IMR-90 (cell line): Measurements from ENCODE around the gene MMP14. TPM values are rescaled to one million over a fixed set of nuclear protein-coding genes. Genes with fewer than 3 reads are reported as not detected.

ENCODE experiments used
- ATAC-seq: fragments of 200-7000 bp; cut with Tn5 transposase; 2 replicates; pipeline ENCODE4 v1.9.1; 2020; ENCODE audit warnings: low read depth, mild to moderate bottlenecking, moderate library complexity
- BruUV-seq: library from RNA; stranded (reverse); fragments of 400-500 nt; replicated peaks from 2 replicates; lab custom pipeline; 2021; lab: Mats Ljungman, UMichigan
- CTCF ChIA-PET: fragments of 300-600 bp; formaldehyde crosslinking; extraction: SDS; loops from one replicate; lab custom pipeline; 2021; ENCODE audit warnings: antibody characterized with exemption; lab: Yijun Ruan, JAX
- POLR2A ChIA-PET: fragments of 300-600 bp; sonication (Branson Sonifier 250); formaldehyde crosslinking; loops from one replicate; lab custom pipeline; 2022; ENCODE audit warnings: antibody characterized with exemption; ENCODE audit not compliant: unreplicated experiment; lab: Charles Lee
- DNase-seq: peaks from one replicate; pipeline ENCODE4 v3.0.0; 2013
- H2AFZ ChIP-seq: replicated peaks from 2 replicates; pipeline ENCODE3; 2013; ENCODE audit warnings: low read length, mild to moderate bottlenecking; ENCODE audit not compliant: poor library complexity
- H2AK5ac ChIP-seq: 2 replicates; pipeline ENCODE4 v1.6.1; 2013; ENCODE audit warnings: low read depth, low read length, inconsistent platforms
- H2AK9ac ChIP-seq: replicated peaks from 2 replicates; pipeline ENCODE3; 2013; ENCODE audit warnings: mild to moderate bottlenecking, low read depth, low read length, moderate library complexity; ENCODE audit not compliant: poor library complexity
- H2BK120ac ChIP-seq: 2 replicates; pipeline ENCODE4 v1.6.1; 2013; ENCODE audit warnings: low read depth, low read length, inconsistent platforms
- H2BK15ac ChIP-seq: 3 replicates; pipeline ENCODE4 v1.6.1; 2013; ENCODE audit warnings: low read depth, low read length, inconsistent platforms
- H2BK20ac ChIP-seq: 2 replicates; pipeline ENCODE4 v1.6.1; 2013; ENCODE audit warnings: low read depth, mild to moderate bottlenecking, inconsistent platforms, low read length, moderate library complexity
- H2BK5ac ChIP-seq: 2 replicates; pipeline ENCODE4 v1.6.1; 2013; ENCODE audit warnings: mild to moderate bottlenecking, low read depth, low read length, inconsistent platforms; ENCODE audit not compliant: poor library complexity, severe bottlenecking
- H3K14ac ChIP-seq: replicated peaks from 2 replicates; pipeline ENCODE4 v1.6.1; 2013; ENCODE audit warnings: low read depth, low read length, inconsistent platforms
- H3K18ac ChIP-seq: 2 replicates; pipeline ENCODE4 v1.6.1; 2013; ENCODE audit warnings: low read depth, low read length, control low read depth
- H3K23ac ChIP-seq: 2 replicates; pipeline ENCODE4 v1.6.1; 2013; ENCODE audit warnings: low read depth, low read length, inconsistent platforms
- H3K27ac ChIP-seq: 2 replicates; pipeline ENCODE4 v1.5.1; 2013; ENCODE audit warnings: mild to moderate bottlenecking, control low read depth, low read length; ENCODE audit not compliant: insufficient read depth
- H3K27me3 ChIP-seq: 2 replicates; pipeline ENCODE4 v1.6.1; 2013; ENCODE audit warnings: low read length; ENCODE audit not compliant: control insufficient read depth, insufficient read depth
- H3K36me3 ChIP-seq: 2 replicates; pipeline ENCODE4 v1.6.1; 2013; ENCODE audit warnings: low read length, mixed read lengths; ENCODE audit not compliant: control insufficient read depth, insufficient read depth
- H3K4ac ChIP-seq: 2 replicates; pipeline ENCODE4 v1.6.1; 2013; ENCODE audit warnings: low read depth, low read length, inconsistent platforms
- H3K4me1 ChIP-seq: 2 replicates; pipeline ENCODE4 v1.6.1; 2013; ENCODE audit warnings: low read length, mixed read lengths; ENCODE audit not compliant: control insufficient read depth, insufficient read depth
- H3K4me2 ChIP-seq: 2 replicates; pipeline ENCODE4 v1.6.1; 2013; ENCODE audit warnings: low read depth, mild to moderate bottlenecking, control low read depth, low read length, moderate library complexity
- H3K4me3 ChIP-seq: 2 replicates; pipeline ENCODE4 v1.5.1; 2013; ENCODE audit warnings: low read depth, mild to moderate bottlenecking, control low read depth, low read length, moderate library complexity; ENCODE audit not compliant: insufficient read depth
- H3K56ac ChIP-seq: 2 replicates; pipeline ENCODE4 v1.6.1; 2013; ENCODE audit warnings: low read length, inconsistent platforms; ENCODE audit not compliant: insufficient read depth; ENCODE audit errors: extremely low read depth
- H3K79me1 ChIP-seq, 2 experiments: 2 replicates each; pipeline ENCODE4 v1.6.1; 2013; ENCODE audit warnings: low read length in 2 of 2, inconsistent platforms in 1 of 2, low read depth in 1 of 2
- H3K9ac ChIP-seq: 2 replicates; pipeline ENCODE4 v1.6.1; 2013; ENCODE audit warnings: low read depth, low read length, control low read depth
- H3K9me1 ChIP-seq: 2 replicates; pipeline ENCODE4 v1.6.1; 2013; ENCODE audit warnings: low read length, inconsistent platforms; ENCODE audit not compliant: insufficient read depth
- H3K9me3 ChIP-seq: 2 replicates; pipeline ENCODE4 v1.6.1; 2013; ENCODE audit warnings: low read length; ENCODE audit not compliant: control insufficient read depth, insufficient read depth
- H4K20me1 ChIP-seq: 2 replicates; pipeline ENCODE4 v1.6.1; 2013; ENCODE audit warnings: low read length, inconsistent platforms; ENCODE audit not compliant: insufficient read depth
- H4K5ac ChIP-seq: 2 replicates; pipeline ENCODE4 v1.6.1; 2013; ENCODE audit warnings: mild to moderate bottlenecking, low read depth, low read length, control low read depth
- H4K8ac ChIP-seq, 2 experiments: 2 replicates each; pipeline ENCODE4 v1.6.1; 2013; ENCODE audit warnings: low read depth in 2 of 2, low read length in 2 of 2, control low read depth in 1 of 2, inconsistent platforms in 1 of 2
- H4K91ac ChIP-seq: 2 replicates; pipeline ENCODE4 v1.6.1; 2013; ENCODE audit warnings: low read depth, low read length, inconsistent platforms; ENCODE audit not compliant: insufficient read depth
- CEBPB ChIP-seq: IDR thresholded peaks from 2 replicates; pipeline ENCODE4 v1.6.1; 2012; ENCODE audit warnings: low read depth, low read length, improper control_type of control experiment
- MAFK ChIP-seq: IDR thresholded peaks from 2 replicates; pipeline ENCODE4 v1.6.1; 2012; ENCODE audit warnings: low read depth, low read length, improper control_type of control experiment
- MAZ ChIP-seq: IDR thresholded peaks from 2 replicates; pipeline ENCODE4 v1.6.1; 2012; ENCODE audit warnings: low read depth, mild to moderate bottlenecking, low read length, improper control_type of control experiment, moderate library complexity, borderline replicate concordance
- NFE2L2 ChIP-seq: fragments of 150-350 bp; IDR thresholded peaks from 2 replicates; pipeline ENCODE4 v1.6.1; 2016; ENCODE audit warnings: low read depth, mild to moderate bottlenecking, low read length
- RCOR1 ChIP-seq: IDR thresholded peaks from 2 replicates; pipeline ENCODE4 v1.6.1; 2012; ENCODE audit warnings: mild to moderate bottlenecking, low read length, improper control_type of control experiment; ENCODE audit not compliant: insufficient replicate concordance
- SMC3 ChIP-seq: fragments of 150-350 bp; IDR thresholded peaks from 2 replicates; pipeline ENCODE4 v1.6.1; 2016; ENCODE audit warnings: low read depth, mild to moderate bottlenecking, antibody characterized with exemption, low read length, moderate library complexity
- WGBS, 2 experiments: methylation state at CpG; one replicate each; pipeline versions ENCODE4 v1.1.5 to v1.1.7; 2013; ENCODE audit warnings: missing lambda C conversion rate in 2 of 2; ENCODE audit not compliant: insufficient read length in 1 of 2; ENCODE audit errors: extremely low coverage in 2 of 2; 5-methylcytosine and 5-hydroxymethylcytosine counted together
- dilution Hi-C: fragments of 300-500 bp; cut with HindIII; formaldehyde crosslinking; loops from one replicate; pipeline ENCODE4 v1.14.3; 2018; ENCODE audit warnings: low sequenced_read_pairs; ENCODE audit not compliant: unreplicated experiment
- in situ Hi-C: fragments of 300-500 bp; cut with MboI; formaldehyde crosslinking; loops from 3 replicates; pipeline ENCODE4 v1.14.3; 2019; ENCODE audit warnings: low sequenced_read_pairs, inconsistent platforms, mixed read lengths
- intact Hi-C: fragments of 100-400 bp; cut with micrococcal nuclease; formaldehyde crosslinking; loops from 2 replicates; pipeline ENCODE4 v1.10.0; 2022
- polyA plus RNA-seq, 3 experiments: library from polyadenylated mRNA; depleted of rRNA; stranded (reverse); fragments of >200 nt; gene quantifications; 2 replicates each; pipeline ENCODE4 v1.2.3, GENCODE V29; 2012; ENCODE audit warnings: low replicate concordance in 1 of 3
- total RNA-seq: library from RNA; depleted of rRNA; stranded (reverse); fragments of >200 nt; gene quantifications from 2 replicates; pipeline ENCODE4 v1.2.3, GENCODE V29; 2012

Gene MMP14
- total and polyA plus RNA-seq, 2 of the 4 experiments (the other 2 are of a cell fraction): 156 to 315 TPM

DNA sequence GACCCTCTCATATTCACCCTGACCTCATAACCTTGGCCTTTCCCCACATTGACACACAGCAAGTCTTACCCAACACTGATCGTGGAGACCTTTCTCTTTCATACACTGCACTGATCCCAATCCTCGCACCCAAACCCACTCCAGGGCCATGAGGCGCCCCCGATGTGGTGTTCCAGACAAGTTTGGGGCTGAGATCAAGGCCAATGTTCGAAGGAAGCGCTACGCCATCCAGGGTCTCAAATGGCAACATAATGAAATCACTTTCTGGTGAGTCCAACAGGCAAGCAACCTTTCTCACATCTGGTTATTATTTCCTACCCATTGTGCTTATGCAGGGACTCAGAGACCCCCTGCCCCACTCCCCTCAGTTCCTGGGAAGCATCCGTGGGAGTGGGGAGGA, 5.4 kb downstream of the MMP14 start:
- no peak overlapping the region for H2AK5ac ChIP-seq
- no peak overlapping the region for H2BK20ac ChIP-seq
- H3K27me3 ChIP-seq: no peaks in the 10 kb centered on the region
- H3K18ac ChIP-seq: no peak overlapping the region
- H3K36me3 ChIP-seq: peaks cover 71% of the 10 kb centered on the region
- peak overlapping the region in 1 of 2 experiments; percentile 16; a peak in 1 of 4 replicates for H4K8ac ChIP-seq
- TF ChIP-seq SMC3 (no peak), NFE2L2 (no peak), MAFK (no peak), CEBPB (no peak), MAZ (no peak), RCOR1 (no peak)
- peaks cover 27% of the 10 kb centered on the region for H3K9me1 ChIP-seq
- no peak overlapping the region for H3K56ac ChIP-seq
- no peak overlapping the region for H4K91ac ChIP-seq
- no peak overlapping the region for H4K5ac ChIP-seq
- no peaks in the 10 kb centered on the region for H3K9me3 ChIP-seq
- BruUV-seq: no TSS peak
- CTCF ChIA-PET: no interaction called here
- no peak overlapping the region for H3K4ac ChIP-seq
- H3K14ac ChIP-seq: 0 out of 2 replicates have a peak overlapping the region, but pooled peaks have one; percentile 6
- H4K20me1 ChIP-seq: peaks cover 60% of the 10 kb centered on the region
- H2BK120ac ChIP-seq: no peak overlapping the region
- peak overlapping the region; percentile 71 for H2AK9ac ChIP-seq
- ATAC-seq (no peak), DNase-seq (no peak)
- POLR2A ChIA-PET: no interaction called here
- H3K27ac ChIP-seq: peak overlapping the region; percentile 4; the same call in 1 of the 2 replicates
- intact Hi-C loops: no loop called here
- H2AFZ ChIP-seq: peak overlapping the region; percentile 60
- peaks cover 10 to 66% of the 10 kb centered on the region in 2 experiments; a peak in 3 of 4 replicates for H3K79me1 ChIP-seq
- no peak overlapping the region for H3K9ac ChIP-seq
- dilution Hi-C loops: no loop called here
- H3K4me3 ChIP-seq: no peak overlapping the region
- peak overlapping the region; percentile 48; the same call in 1 of the 2 replicates for H3K23ac ChIP-seq
- H2BK15ac ChIP-seq: no peak overlapping the region
- no peak overlapping the region for H3K4me2 ChIP-seq
- in situ Hi-C loops: loop anchor here (10.0 kb wide), 1 partner anchor 257 kb away; the partner anchor contains the start of gene DAD1
- 92% methylated on average over 7 of the region's 8 CpGs; no CpG with 5 or more reads in 1 of the 2 experiments for WGBS, 2 experiments
- peaks cover 27% of the 10 kb centered on the region for H3K4me1 ChIP-seq
- no peak overlapping the region for H2BK5ac ChIP-seq
